Stimulated activated CD8-positive, alpha-beta memory T cell treated with anti-CD3 and anti-CD28 coated beads, Interleukin-4, amount 100 ng/mL, for 48 hours (primary cell): Measurements from ENCODE around the gene LRPAP1.
"Not testable (repeated sequence)": the region's sequence is repeated elsewhere in the genome, so short reads cannot be mapped to it uniquely, and the experiment has no call there.

Experiments used
- DNase-seq: peaks from one replicate; pipeline ENCODE4 v3.0.0-alpha.2; 2020

Gene LRPAP1

DNA sequence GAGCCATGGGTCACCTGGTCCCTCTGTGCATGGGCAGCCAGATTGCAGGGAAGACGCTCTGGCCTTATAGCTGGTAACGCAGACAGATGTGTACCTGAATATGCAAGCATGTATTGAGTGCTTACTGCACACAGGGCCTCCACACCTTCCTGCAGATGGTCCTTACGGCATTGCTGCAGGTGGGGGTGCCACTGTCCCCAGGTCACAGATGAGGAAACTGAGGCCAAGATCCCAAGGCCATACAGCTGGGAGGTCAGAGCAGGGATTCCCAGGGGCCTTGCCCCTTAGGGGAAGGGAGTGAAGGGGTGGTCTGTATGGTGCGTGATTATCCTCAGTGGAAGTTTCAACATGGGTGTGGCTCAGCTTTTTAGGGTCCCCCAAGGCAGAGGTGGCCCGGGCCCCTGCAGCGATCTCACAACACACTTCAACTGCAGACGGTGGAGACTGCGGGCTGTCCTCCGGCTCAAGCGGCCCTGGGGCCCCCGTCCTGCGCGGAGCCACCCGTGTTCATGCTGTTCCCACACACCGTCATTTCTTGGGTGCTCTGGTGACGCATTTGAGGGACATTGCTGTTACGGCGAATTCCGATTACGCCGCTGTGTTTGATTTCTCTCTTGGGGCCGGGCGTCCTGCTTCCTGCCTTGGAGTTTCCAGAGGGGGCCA, 61.0 kb downstream of the LRPAP1 start:
- DNase-seq, result no peak

DNA sequence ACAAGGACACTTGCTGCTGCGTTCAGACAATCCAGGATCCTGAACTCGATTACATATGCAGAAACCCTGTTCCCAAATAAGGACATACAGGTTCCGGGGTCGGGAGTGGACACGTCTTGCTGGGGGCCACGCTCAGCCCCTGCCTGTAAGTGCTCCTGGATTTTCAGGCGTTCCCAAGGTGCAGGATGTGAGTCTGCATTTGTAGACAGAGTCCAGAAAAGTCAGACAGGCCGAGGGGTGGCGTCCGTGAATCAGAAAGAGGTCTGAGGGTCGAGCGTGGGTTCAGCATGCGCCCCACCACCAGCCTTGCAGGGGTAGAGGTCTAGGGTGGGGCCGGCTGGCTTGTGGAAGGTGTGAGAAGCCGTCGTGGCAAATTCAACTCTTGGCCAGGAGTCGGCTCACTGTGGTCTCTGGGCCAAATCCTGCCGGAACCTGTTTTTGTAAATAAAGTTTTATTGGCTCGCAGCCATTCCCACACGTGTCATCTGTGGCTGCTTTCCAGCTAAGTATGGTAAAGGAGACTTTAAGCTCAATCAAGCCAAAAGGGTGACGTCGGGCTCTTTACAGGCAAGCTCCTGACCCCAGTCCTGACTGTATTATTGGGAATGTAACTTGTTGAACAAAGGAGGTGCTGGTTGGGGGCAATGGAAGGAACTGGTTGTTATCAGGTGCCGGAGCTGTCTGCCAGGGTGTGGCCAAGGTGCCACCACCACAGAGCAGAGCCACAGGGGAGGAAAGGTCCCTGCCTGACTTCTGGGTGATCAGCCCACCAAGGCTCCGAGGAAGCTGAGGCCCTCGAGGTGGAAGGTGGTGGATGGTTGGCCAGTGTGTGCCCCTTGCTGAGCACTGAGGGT, 61.8 kb downstream of the LRPAP1 start:
- no peak for DNase-seq

DNA sequence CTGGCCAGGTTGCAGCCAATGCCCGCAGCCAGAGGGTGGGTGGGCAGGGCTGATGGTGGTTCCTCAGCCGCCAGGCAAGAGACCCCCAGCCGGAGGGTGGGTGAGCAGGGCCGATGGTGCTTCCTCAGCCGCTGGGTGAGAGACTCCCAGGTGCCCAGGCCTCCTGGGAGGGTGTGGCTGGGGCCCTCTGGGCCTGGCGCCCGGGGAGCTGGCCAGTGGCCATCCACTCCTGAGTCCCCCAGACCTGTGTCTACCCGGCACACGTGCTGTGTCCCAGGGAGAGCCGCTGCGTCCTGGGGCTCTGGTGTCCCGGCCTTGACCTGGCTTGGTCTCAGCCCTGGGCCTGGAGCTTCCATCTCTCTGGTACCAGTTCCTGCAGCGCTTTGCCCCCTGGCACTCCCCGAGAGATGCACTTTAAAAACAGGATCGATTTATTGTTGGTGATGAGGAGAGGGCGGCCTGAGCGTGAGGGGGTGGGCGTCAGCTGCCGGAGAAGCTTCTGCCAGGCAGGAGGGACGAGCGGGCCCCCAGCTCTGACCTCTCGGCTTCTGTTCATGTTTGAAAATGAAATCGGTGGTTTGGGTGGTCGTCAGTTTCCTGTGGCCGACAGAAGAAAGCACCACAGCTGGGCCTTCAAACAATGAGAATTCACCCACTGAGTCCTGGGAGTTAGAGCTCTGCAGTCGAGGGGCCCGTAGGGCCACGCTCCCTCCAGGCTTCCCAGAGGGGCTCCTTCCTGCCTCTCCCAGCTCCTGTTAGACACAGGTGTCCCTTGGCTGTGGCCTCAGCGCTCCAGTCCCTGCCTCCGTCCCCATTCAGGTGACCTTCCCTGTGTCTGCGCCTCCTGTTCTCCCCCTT, 62.6 kb downstream of the LRPAP1 start:
- no peak for DNase-seq

DNA sequence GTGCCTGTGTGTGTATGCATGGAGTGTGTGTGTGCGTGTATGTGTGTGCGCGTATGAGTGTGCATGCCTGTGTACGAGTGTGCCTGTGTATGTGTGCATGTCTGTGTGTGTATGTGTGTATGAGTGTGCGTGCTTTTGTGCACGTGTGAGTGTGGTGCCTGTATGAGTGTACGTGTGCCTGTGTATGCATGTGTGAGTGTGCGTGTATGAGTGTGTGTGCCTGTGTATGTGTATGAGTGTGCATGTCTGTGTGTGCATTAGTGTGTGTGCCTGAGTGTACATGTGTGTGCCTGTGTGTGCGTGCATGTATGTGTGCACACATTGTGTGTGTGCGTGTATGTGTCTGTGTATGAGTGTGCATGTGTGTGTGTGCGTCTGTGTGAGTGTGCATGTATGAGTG, 63.4 kb downstream of the LRPAP1 start:
- no peak for DNase-seq

DNA sequence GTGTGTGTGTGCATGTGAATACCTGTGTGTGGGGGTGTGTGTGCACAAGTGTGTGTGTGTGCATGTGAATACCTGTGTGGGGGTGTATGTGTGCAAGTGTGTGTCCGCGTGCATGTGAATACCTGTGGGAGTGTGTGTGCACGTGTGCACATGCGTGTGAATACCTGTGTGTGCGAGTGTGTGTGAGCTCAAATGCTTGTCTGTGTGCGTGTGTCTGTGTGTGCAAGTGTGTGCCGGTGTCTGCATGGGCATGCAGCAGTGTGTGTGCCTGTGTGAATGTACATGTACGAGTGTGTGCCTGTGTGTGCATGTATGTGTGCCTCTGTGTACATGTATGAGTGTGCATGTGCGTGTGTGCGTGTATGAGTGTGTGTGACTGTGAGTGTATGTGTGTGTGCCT, 64.1 kb downstream of the LRPAP1 start:
- DNase-seq, result no peak

DNA sequence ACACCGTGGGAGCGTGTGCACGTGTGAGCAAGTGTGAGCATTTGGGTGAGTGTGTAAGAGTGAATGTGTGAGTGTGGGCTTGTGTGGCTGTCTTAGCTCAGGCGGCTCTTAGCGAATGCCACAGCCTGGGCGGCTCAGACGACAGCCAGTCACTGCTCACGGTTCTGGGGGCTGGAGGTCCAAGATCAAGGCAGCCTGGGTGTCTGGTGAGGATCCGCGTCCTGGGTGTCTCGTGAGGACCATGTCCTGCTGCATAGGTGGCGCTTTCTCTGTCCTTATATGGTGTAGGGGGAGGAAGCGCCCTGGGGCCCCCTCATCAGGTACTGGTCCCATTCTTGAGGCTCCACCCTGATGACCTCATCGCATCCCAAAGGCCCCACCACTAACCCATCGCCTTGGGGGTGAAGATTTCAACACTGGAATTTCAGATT, 64.6 kb downstream of the LRPAP1 start:
- no peak for DNase-seq

DNA sequence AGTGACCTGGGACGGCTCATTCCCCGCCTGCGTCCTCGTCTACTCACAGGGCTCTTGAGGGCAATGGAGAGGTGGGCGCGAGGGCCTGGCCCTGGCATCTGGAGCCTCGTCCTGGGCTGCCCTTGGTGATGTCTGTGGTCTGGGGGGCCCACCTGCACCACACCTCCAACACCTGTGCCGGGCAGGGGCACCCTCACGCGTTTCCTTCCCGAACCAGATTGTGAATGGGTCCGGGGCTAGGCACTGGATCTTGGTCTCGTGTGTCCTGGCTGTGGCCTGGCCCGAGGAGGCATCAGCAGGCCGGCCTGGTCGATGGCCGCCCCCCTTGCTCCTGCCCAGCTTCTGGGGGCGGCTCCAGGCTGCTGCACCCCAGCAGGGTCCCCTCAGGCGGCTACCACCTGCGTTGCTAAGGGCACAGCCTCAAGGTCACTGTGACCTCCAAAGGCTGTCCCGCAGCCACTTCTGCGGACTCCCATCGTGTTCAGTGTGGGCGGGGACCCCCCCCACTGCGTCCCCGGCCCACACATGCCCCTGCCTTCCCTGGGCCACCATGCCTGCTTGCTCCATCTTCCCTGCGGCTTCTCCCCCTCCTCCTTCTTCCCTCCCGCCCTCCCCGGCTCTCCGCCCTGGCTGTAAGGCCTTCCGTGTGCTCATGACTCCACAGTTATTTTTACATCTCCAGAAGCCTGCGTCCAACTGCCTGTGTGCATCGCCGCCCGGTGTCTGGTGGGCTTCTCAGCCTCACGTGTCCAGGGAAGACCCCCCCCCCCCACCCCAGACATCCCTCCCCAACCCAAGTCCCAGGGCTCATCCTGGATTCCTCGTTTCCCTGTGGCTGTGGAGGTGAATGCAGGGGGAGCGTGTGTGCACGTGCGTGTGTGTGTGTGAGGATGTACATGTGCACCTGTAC, 65.3 kb downstream of the LRPAP1 start:
- DNase-seq, result no peak

DNA sequence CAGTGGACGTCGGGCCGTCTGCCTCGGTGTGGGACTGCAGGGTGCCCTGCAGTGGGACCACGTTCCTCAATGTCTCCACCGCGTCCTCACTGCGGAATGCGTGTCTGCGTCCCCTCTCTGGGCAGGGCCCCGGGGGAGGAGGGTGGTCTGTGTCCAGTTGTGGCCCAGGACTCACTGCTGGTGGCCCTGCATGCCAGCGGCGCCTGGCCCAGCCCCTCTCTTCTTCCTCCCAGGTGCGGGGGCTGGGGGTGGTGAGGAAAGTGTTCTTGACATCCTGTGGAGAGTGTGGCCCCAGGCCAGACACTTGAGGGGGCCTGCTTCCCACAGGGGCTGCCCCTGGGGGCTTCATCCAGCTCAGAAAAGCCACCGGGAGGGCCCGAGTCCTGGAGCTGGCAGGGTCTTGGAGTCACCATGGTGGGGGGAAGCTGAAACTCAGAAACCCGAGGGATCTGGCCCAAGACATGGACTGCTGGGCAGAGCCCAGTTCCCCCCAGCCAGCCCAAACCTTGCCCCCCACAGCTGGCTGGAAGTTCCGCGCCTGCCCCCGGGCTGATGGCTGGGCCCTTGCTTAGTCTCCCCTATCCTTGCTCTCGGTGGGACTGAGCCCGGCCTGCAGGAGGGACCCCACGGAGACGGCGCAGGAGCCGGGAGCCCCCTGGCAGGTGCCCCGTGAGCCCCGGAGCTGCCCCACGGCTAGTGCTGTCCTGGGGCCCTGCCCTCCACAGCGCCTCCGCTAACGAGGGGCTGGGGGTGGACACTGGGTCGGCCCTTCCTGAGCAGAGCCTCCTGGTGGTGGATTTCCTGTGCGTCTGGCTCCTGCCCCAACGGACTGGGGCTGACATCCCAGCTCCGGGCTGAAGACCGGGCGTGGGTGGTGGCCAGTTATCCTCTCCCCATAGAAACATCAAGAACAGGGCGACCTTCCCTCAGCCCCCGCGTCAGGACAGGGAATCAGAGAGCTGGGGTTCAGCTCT, 66.2 kb downstream of the LRPAP1 start:
- DNase-seq, result no peak

DNA sequence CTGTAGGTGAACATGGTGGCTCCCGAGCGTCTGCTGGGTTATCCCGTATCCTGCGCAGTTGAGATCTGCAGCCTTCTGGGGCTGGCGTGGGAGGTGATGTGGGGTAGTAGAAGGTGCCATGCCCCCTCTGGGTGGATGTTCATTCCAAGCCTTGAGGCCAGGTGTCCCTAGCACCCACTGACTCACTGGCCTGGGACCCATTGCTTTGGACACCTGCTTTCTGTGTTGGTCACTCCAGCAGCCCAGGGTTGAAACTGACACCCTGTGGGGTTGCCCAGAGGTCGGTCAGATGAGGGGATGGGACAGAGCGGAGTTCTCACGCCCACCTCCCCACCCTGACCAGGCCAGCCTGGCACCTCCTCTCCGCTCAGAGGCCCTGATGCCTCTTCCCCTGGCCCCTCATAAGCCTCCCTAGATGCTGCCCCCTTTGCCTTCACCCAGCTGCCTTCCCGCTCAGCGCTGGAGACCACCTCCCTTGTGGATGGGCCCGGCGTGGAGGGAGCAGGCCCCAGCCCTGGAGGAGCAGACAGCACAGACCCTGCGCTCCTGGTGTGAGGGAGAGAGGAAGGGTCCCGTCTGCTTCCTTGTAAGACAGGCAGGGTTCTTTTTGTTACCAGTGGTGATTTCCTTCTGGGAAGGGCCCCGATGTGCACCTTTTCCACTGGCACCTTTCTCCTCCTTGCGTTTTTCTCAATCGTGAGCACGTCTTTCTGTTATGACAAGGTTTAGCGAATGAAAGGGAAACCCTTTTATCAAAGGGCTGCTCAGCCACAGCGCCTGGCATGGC, 67.1 kb downstream of the LRPAP1 start:
- no peak for DNase-seq

DNA sequence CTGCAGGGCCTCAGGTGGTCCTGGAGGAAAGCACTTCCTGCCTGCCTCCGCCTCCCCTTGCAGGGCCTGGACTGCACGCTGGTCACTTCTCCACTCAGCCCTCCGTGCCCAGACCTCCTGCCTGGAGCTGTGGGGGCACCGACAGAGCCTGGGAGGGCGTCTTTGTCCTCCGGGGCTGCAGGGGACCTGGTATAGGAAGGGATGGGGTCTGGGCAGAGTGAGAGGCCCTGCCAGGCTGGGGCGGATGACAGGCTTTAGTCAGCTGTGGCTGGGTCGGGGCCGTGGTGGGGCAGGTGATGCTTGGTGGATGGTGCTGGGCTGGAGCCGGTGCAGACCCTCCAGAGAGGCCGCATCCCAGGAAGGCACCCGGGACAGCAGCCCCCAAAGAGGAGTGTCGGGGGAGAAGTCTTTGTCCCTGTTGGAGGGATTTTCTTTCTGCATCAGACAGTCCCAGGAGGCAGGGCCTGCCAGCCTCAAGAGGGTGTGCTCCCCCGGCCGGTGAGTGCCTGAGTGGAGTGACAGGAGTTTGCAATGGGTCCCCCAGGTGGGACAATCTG, 67.8 kb downstream of the LRPAP1 start:
- no peak for DNase-seq

DNA sequence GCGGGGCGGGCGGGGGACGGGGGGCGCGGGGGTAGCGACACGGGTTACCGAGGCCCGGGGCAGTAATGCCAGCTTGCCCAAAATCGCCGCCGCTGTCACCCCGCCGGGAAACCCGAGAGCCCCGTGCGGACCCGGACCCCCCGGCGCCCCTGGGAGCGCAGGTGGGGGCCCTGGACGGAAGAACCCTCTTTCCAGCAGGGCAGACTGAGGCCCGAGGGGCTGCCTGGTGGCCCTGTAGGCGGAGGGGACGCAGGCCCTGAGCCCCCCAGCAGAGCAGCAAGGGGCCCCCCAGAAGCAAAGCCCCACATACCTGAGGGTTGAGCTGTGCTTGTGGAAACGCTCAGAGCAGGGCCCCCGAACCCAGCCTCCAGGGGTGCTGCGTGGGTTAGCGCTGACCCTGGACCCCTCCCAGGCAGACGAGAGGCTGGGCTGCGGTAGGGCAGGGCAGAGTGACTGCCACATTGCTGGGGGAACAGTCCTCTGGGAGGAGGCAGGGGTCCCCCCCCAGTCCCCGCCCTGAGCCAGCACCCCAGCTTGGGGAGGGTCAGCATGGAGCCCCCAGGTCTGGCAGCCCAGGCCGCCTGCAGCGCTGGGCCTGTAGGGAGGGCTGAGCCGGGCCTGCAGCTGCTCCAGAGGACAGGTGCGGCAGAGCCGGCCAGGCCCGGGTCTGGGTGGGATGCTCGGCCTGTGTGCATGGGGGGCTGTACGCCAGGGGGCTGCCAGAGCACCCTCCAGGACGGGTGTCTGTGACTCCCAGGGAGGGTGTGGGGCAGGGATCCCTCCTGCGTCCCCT, 68.5 kb downstream of the LRPAP1 start:
- no peak for DNase-seq

DNA sequence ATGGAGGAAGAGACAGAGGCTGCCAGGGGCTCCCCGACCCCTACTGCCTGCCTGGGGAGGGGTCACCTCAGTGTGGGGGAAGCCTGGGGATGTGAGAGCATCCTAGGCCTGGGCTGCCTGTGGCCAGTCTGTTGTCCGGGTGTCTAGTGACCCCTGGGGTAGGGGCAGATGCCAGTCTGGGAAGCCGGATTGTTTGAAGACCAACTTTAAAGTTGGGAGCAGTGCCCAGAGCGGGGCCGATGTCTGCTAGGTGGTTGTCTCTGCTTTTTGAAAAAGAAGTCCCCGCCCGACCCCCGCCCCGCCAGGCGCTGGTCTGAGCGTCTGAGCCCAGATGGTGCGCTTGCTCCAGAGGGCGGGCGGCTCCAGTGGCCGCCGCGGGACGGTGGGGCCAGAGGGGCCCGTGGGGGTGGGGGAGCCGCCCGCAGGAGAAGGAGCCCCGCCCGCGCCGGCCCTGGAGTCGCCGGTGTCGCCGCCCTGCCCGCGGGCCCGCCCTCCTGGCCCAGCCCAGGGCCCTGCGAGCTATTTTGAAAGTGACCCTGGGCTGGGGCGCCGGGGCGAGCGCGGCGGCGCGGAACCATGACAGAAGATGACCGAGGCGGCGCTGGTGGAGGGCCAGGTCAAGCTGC, 69.3 kb downstream of the LRPAP1 start, which contains the start of gene DOK7:
Gene DOK7 (plus strand): TSS at position 517 of the 626 bp plus-strand sequence. CDS start 70 bp downstream, at position 587.
- DNase-seq, result no peak

DNA sequence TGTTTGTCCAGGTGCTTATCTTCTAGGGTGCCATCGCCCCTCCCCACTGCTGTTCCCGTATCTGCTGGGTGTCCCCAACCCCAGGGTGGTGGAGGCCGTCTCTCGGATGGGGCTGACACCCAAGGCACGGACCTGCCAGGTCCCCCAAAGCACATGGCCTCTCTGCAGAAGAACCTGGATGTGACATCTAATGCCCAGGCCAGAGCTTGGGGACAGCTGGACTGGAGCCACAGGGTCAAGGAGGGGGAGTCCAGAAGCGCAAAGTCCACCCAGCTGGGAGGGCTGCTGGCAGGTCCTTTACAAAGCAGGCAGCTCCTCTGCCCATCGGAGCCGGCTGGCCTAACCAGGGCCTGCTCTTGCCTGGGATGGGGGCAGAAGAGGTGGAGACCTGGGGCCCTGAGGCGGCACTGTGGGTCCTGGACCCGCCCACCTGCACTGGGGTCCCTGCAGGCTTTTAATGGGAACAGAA, 69.9 kb downstream of the LRPAP1 start:
- no peak for DNase-seq

DNA sequence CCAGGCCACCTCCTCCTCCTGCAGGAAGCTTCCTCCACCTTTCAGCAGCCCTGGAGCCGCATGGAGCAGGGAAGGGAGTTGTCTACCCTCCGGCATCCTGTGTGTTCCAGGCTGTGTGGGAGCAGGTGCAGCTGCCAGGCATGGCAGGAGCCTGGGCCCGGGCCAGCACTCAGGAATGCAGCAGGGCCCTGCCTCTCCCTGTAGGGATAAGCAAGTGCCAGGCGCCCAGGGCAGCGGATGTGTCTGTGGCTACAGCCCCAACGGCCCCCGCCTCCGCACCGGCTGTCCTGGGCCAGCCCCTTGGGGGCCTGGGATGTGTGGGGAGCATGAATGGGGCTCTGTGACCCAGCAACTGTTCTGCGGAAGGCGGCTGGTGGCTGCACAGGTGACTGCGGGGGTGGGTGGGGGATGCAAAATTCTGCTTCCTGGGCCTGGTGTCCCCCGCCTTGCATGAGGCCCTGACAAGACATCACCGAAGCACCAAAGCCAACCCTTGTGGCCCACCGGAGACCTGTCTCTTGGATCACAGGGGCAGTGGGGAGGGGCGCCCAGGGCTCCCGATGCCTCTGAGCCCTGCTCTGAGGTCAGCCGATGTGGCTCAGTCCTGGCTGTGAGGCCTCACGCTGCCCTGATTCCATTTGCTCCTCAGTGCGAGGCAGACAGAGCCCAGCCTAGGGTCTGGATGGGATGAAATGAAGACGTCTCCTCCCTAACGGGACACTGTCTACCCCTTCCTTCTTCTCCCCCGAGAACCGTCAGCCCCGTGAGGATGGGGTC, 70.5 kb downstream of the LRPAP1 start:
- DNase-seq, result no peak

DNA sequence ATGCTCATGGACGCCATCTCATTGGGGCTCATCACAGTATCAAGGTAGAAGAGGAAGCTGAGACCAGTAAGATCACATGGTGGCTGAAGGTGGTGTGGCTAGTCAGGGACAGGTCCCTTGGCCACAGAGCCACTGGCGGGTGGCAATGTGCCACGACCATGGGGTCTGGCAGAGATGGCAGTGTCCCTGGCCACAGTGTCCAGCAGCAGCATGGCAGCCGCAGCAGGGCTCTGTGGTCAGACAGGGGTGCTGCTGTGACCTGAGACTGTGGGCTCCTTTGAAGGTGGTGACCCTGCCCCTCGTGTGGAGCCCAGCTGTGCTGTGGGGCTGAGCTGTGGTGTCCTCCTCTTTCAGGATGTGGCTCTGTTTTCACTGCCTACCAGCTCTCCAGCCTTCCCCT, 71.3 kb downstream of the LRPAP1 start:
- DNase-seq, result no peak

DNA sequence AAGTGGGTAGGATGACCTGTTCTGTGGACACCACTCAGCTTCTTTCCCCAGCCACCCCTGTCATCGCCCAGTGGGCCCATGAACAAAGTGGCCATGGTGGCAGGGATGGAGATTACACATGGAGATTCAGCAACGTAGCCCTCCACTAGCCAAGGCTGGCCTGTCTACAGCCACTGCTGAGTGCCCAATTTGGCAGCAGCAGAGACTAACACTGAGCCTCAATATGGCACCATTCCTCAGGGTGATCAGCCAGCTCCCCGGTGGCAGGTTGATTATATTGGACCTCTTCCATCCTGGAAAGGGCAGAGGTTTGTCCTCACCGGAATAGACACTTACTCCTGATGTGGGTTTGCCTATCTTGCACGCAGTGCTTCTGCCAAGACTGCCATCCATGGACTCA, 73.1 kb downstream of the LRPAP1 start:
- not testable (repeated sequence) for DNase-seq

DNA sequence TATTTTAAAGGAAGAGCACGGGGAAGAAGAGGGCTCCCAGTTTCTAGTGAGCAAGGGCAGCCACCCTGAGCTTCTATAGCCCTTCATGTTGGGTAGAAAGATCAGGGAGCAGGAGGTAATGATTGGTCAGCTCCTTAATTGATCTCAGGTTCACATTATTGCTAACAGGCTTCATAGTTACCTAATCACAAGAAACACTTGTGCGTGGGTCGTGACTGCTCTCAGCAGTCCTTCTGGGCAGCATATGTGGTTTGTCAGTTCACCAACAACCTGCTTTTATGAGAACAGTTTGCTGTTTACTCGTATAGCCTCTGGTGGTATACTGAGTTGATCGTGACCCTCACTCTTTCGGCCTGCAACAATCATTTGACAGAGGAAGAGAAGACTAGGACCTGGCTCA, 73.9 kb downstream of the LRPAP1 start:
- no peak for DNase-seq
